Activated CD4-positive, CD25-positive, alpha-beta regulatory T cell treated with anti-CD3 and anti-CD28 coated beads, Interleukin-2, amount 50 U/mL, for 24 hours (primary cell): ENCODE data around the gene KDM8.
A peak's percentile ranks its signal among the peaks of the same experiment; 100 is the strongest.

Experiments
- ATAC-seq, 2 donors: fragments of 150-1000 bp; cut with Tn5 transposase; one replicate each; pipeline ENCODE4 v1.10.0; 2021; ENCODE audit warnings: mild to moderate bottlenecking in 1 of 2, moderate library complexity in 1 of 2

Gene KDM8

DNA sequence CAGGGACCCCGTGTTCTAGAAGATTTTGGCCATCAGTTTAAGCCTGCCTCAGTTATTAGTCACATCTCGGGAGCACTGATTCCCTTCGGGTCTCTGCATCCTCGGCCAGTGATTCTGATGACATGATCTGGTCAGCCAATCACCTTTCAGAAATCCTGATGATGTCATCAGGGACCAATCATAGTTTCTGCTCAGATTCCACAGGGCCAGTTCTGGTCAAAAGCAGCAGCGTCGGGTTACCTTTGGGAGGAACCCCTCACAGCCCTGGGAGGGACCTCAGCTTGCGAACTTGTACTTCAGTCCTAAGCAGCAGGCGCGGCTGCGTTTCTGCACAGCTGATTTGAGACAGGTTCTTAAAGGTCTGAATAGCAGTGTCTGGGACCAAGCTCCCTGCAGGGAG is 13.9 kb downstream of the KDM8 start:
- no peak for ATAC-seq

DNA sequence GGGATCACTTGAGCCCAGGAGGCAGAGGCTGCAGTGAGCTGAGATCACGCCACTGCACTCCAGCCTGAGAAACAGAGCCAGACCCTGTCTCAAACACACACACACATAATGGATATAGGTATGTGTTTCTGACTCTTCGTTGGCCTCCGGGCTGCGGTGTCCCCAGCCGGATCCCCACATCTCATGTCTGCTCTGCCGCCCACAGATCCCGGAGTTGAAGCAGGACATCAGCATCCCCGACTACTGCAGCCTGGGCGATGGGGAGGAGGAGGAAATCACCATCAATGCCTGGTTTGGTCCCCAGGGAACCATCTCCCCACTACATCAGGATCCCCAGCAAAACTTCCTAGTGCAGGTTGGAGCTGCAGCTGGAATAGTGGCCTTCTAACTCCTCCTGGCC is 15.4 kb downstream of the KDM8 start:
- ATAC-seq: no peak

DNA sequence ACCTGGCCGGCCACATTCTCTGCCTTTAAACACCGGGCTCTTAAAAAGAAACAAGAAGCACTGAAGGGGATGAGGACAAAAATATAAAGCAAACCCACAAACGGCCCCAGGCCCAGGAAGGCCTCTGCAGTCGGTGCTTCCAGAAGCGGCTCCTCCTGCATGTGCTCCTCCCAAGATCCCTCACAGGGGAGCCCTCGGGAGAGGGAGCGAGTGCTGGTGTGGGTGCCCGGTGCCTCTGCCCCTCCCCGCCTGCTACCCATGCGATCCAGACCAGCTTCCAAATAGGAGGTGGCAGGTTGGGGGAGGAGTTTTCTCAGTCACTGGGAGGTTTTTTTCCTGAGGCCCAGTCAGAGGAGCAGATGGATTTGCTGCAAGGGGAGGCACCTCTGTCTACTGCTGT is 15.8 kb downstream of the KDM8 start:
- ATAC-seq: no peak

DNA sequence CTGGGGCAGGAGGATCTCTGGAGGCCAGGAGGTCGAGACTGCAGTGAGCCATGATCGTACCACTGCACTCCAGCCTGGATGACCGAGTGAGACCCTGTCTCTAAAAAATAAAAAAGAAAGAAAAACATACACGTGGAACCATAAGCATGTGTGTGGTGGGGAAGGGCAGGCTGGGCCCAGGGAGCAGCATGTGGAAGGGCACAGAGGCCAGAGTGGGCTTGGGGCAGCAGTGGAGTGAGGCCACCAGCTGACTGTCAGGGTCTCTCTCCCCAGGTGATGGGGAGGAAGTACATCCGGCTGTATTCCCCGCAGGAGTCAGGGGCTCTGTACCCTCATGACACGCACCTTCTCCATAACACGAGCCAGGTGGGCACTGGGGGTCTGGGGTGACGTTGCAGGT is 16.8 kb downstream of the KDM8 start:
- no peak for ATAC-seq

DNA sequence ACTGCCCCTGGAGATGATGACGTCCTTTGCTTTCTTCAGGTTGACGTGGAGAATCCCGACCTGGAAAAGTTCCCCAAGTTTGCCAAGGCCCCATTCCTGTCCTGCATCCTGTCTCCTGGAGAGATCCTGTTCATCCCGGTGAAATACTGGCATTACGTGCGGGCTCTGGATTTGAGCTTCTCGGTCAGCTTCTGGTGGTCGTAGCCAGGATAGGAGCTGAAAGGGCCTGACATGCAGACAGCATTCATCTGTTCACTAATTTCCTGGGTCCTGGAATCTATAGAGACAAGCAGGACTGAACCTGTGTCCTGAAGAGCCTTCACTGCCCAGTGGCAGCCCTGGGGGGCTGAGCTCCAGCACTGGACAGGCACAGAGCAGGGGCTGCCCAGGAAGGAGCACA is 17.2 kb downstream of the KDM8 start:
- no peak for ATAC-seq

DNA sequence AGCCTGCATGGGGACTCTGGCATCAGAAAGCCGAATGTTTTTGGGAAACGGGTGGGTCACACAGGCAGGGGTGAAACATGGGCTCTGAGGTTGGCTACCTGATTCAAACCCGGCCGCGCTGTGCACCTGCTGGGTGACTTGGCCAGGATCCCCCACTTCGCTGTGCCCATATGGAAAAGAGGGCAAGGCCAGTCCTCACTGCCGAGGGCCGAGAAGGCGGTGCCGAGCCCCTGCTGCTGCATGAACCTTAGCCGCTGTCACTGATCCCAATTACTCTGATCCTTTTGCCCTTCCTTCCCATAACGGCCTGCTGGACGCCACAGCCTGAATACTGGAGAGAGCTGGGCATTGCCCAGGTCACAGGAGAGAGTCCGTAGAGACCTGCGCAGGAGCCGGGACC is 17.7 kb downstream of the KDM8 start:
- no peak for ATAC-seq

DNA sequence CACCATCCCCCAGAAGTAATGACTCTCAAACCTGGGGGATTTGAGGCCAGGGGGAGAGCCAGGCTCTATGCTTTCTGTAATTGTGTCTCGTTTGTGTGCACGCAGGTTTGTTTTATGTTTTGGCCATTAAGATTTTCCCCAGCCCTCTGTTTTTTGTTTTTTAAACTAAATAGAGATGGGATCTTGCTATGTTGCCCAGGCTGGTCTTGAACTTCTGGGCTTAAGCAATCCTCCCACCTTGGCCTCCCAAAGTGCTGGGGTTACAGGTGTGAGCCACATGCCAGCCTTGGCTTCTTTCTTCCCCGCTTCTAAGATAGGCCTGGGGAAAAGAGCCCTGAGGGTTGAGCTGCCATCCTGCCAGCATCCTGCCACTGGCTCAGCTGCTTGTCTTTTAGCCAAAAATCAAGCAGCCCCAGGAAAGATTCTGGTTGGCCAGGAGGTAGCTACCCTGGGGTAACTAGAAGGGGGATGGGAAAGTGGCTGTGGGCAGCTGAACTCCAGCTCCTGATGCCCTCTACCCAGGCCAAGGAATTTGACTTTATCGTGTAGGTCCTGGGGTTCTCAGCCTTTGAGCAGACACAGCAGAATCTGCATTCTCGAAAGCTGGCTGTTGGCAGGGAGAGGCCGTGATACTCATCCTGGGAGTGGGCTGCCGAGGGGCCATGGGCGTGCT is 18.4 kb downstream of the KDM8 start:
- ATAC-seq: no peak

DNA sequence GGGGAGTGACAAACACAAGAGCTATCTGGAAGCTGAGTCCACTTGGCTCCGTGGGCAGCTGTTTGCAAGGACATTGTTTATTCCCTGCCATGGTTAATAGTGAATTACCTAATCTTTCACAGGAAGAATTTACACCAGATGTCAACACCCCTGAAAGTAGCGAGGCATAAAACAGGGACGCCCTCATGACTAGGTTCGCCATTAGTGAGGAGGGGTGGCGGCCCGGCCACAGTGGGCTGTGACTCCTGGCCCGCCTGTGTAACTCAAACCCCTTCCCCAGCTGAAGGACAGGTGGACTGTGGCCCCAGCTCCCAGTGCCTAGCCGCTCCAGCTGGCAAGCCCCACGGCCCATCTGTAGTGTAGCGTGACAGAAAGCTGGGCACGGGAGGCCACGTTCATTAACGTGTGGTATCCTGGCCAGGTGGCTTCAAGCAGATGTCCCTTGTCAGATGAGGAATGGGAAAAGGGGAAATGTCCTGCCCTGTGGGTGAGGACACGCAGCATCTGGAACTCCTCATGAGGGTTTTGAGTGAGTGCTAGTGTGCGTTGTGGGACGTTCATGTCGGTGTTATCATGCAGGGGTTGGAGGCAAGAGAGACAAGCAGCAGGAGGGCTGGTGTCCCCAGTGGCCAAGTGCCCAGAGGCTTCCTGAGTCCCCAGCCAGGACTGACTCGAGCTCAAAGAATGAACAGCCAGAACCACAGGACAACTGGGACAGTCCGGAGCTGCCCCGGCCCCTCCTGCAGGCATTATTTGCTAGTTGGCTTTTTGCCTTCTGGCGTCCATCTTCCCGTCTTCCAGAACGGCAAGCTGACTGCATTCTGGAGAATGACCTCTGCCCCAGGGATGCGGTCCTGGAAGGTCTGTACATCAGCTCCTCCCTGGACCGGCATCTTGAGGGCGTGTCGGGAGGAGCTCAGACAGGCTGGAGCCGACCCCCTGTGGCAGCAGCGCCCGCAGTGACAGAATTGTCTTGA is 19.2 kb downstream of the KDM8 start:
- no peak for ATAC-seq

DNA sequence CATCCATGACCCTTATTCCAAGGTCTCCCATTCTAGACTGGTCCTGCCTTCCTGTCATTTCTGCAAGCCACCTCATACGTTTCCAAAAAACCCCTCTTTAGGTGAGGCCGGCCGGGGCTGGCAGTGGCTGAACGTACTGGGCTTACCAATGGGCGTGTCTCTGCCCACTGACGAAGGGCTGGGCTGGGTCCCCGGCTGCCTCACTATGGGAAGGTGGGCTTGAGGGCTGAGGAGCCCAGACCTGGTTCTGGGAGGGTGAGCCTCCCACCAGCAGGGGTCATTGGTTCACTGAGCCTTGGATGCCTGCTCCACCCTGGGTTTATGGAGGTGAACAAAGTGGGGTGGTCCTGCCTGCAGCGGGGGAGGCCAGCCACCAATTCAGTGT is 19.9 kb downstream of the KDM8 start:
- ATAC-seq: peak in 1 of 2 donors; percentile 45

DNA sequence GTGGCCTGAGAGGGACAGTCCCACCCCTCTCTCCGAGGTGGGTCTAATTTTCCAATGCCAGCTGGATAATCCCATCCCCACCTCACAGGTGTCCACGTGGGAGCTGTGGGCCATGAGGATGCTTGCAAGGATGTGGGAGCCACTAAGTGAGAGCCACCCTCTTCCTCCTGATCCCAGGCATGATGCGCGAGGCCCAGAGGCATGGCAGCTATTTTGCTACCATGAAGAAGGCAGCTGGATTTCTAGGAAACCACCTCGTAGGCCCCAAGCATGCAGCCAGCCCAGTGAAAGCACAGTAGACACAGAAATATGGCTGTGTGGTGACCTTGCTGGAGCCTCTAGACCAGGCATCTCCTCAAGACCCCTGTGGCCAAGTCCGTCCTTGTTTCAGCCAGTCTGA is 20.4 kb downstream of the KDM8 start:
- no peak for ATAC-seq

DNA sequence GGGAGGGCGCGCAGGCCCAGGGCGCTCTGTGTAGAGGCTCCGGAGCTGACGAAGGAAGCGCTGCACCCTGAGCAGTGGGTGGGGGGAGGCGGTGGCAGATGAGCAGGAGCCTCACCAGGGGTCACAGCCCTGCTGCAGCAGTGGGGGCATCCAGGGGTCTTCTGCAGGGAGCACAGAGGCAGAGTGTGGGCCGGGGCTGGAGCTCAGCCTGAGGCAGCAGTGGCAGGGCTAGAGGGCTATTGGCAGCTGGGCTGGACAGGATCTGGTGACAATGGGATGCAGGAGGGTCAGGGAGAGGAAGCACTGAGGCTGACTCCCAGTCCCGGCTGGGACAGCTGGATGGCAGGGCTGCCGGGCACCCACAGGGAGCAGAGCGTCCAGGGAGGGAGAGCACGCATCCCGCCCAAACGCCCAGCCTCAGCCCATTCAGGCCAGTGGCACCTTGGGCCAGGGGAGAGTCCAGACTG is 21.0 kb downstream of the KDM8 start:
- ATAC-seq: no peak

DNA sequence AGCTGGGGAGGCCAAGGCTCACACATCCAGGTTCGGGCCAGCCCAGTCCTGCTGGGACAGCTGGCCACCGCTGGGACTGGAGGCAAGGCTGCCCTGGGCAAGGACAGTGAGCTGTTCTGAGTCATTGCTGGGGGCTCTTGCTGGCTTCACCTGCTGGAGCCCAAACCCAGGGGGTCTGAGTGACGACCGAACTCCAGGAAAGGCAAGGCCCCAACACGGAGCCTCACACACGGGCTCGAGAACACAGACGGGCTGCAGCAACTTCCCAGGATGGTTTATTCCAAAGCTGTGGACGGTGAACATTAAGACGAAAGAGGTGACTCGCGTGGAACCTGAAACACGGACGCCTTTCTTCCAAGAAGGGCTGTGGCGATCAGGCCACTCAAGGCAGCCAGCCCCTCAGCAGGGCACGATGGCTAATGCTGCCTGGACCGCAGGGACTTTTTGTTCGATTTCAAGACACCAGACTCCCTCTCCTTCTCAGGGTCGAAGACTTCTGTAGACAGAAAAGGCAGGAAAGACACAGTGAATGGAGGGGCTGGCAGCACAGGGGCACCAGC is 21.5 kb downstream of the KDM8 start:
- ATAC-seq: no peak

DNA sequence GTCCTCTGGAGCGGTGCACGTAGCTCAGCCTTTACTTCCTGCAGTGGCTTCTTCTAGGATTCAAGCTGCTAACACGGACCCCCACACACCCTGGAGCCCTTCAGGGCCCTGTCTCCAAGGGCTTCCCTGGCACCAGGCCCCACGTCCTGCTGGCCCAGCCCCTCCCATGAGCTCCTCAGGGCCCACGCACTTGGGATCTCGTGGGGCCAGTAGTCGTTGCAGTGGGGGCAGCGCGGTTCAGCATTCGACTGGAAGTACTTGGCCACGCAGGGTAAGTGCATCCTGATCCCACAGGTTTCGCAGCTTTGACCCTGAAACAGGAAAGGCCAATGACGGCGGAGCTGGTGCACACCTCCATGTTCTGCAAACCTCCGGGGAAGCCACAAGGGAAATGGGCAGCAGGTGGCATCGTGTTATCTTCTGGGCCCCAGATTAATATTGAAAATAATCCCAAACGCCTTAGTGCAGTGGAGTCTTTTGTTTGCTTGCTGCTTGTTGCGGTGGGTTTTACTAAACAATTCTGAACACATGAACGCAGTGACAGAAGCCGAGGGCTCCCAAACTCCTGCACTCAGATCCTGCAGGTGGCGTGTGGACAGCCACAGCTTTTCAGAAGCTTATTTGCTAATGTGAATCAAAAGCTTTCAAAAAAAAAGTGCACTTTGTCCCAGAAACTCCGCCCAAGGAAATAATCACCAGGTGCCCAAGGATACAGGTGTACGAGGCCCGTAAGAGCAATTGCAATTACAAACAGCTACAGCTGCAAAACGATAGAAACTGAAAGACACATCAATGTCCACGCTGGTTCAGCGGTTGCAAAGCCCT is 22.4 kb downstream of the KDM8 start:
- no peak for ATAC-seq

DNA sequence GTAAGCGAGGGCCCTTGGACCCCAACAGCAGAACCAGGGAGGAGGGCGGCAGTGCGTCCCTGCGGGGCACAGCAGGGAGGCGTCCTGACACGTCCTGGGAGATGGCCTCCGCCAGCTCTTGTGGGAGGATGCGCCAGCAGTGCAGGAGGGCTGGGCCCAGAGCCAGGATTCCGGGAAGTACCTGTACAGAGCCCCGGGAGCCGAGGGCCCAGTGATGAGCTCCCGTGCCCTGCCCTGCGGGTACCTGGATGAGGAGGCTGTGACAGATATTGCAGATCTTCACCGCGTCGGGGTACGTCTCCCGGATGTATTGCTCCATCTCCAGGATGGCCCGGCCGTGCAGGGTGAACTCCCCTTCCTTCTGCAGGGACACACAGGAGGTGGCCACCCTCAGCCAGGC is 23.1 kb downstream of the KDM8 start:
- no peak for ATAC-seq

DNA sequence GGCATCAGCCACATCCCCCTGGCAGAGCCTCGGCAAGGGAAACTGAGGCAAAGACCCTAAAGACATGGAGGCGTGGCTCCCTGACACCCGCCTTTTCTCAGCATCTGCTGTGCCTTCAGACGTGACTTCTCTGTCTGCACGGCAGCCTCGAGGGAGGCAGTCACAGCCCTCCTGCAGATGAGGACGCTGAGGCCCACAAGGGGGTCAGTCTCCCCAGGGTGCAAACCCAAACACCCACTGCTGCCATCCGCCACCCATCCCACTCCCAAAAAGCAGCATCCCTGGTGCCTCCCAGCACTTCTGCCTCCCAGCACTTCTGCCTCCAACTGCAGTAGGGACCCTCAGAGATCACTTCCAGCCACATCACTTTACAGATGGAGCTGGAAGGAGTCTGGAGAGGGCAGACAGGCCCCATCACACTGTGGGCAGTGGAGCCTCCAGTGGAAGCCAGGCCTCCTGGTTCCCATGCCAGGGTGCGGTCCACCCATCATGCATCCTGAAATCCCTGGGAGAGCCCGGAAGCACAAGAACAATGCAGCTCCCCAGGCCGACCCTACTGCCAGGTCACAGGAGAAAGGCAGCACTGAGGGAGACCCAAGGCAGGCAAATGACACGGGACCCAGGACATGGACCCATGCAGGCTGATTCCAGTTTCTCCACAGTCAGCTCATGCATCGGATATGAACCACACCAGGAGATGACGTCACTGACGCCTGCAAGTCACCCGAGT is 23.8 kb downstream of the KDM8 start:
- no peak for ATAC-seq

DNA sequence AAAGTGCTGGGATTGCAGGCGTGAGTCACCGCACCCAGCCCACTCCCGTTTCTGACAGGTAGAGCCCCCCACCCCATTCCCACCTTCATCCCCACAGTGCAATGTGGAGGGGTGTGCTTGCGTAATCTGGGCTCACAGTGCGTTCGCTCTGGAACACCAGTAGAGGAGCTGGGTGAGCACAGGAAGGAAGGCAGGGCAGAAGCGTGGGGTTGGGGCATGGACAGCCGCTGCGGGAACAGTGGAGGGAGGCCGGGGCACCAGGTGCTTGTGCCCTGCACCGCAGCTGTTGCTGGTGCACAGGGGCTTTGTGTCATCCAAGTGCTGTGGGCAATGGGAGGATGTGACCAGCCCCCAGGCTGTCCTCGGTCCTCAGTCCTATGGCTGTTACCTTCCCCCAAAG is 24.7 kb downstream of the KDM8 start:
- ATAC-seq: no peak

DNA sequence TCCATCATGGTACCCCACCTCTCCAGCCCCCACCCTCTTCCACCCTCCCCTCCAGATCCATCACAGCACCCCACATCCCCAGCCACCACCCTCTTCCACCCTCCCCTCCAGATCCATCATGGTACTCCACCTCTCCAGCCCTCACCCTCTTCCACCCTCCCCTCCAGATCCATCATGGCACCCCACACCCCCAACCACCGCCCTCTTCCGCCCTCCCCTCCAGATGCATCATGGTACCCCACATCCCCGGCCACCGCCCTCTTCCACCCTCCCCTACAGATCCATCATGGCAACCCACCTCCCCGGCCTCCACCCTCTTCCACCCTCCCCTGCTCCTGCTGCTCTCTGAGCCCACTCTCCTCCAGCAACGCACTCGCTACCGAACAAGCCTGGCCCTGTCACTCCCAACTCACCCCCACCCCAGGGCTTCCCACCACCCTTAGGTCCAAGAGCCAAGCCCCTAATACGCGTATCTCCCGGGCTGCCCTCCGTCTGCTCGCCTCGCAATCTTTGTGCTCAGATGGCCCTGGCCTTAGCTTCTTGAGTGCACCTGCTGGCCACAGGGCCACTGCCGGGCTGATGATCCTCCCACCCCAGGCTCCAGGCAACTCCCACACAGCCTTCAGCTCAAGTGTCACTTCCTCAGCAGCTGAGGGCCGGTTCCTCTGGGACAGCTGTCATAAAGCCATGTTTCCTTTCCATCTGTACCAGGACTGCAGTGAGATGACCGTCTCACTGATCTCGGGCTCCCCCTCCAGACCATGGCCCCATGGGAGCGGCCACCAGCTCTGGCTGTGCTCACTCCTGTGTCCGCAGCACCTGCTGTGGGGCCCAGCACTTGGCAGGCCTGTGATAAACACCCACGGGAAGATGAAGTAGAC is 25.5 kb downstream of the KDM8 start:
- no peak for ATAC-seq

DNA sequence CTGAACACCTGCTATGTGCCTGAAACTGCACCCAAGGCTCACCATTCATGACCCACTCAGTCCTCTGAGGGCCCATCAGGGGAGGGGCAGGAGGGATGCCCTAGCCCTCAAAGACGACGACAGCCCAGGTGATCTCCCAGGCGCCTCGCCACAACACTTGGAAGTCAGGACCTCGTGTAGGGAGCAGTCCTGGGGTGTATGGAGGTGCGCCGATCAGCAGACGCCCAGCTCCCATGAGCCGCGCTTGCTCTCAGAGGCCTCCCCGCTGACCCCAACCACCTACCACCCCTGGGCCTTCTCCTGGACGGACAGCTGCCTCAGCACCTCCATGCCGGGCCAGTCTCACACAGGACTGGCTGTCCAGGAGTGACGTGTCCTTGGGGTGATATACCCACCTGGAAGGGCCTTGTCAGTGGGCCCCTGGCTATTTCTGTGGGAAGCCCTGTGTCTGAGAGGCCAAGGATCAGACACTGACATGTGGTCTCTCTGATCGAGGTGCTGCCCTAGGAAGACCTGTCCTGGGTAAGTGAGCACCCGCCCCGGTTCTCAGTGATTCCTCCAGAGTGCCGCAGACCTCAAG is 26.7 kb downstream of the KDM8 start:
- ATAC-seq: no peak

DNA sequence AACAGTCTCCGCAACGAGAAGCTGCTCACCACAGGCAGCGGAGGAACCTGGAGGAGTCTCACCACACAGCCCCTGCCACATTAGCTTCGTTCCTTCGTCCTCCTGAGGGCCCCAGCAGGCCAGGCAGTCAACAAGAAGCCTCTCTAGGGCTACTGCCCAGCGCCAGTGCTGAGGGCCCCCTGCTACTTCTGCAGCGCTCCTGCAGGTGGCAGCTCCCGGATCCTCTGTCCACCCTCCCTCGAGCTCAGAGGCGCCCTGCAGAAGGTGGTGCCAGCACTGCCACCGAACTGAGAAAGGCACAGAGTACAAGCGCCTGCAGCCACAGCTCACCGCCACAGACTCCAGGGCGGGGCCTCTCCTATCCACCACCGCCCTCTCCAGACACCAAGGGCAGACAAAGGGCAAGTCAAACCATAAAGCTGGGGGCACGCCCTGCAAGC is 27.3 kb downstream of the KDM8 start:
- ATAC-seq: peak; percentile 49 to 62

DNA sequence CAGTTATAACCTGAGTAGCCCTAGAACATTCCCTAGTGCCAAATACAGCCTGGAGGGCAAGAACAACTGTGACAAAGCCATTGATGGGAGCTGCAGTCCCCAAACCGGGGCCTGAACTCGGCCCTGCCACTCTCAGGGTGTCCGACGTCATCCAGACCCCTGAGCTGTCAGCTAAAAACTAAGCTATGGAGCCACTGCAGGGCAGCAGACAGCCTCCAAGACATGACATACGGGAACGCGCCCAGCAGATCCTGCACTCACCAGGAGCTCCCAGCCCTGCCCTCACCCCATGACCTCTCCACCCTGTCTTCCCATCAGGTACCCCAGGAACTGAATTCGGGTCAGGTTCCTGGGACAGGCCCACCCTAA is 28.4 kb downstream of the KDM8 start:
- ATAC-seq: no peak
